HCT116 (cell line): ENCODE measurements around the gene SOX2. TPM values are rescaled to one million over a fixed set of nuclear protein-coding genes. Genes with fewer than 3 reads are reported as not detected.

Experiments
- ATAC-seq: fragments of 200-7000 bp; cut with Tn5 transposase; 2 replicates; pipeline ENCODE4 v1.9.1; 2020; ENCODE audit warnings: mild to moderate bottlenecking, moderate library complexity
- BruUV-seq: library from RNA; stranded (reverse); fragments of 400-500 nt; replicated peaks from 2 replicates; lab custom pipeline; 2021; lab: Mats Ljungman, UMichigan
- CTCF ChIA-PET: fragments of 300-600 bp; sonication (Branson Sonifier 250); formaldehyde crosslinking; loops from one replicate; lab custom pipeline; 2021; ENCODE audit warnings: antibody characterized with exemption; lab: Charles Lee
- POLR2A ChIA-PET: fragments of 300-600, 350-600 bp; sonication (Branson Sonifier 250); formaldehyde crosslinking; loops from one replicate; lab custom pipeline; 2021; ENCODE audit warnings: antibody characterized with exemption; lab: Charles Lee
- RAD21 ChIA-PET, 2 experiments: fragments of 300-600 bp; sonication (Branson Sonifier 250); formaldehyde crosslinking; loops; one replicate each; lab custom pipeline; 2023; ENCODE audit warnings: low total read pairs in 2 of 2; ENCODE audit not compliant: uncharacterized antibody in 2 of 2, unreplicated experiment in 2 of 2, low non-redundant PET in 1 of 2; lab: Charles Lee
- DNase-seq: peaks from one replicate; pipeline ENCODE4 v3.0.0-alpha.2; 2010; ENCODE audit warnings: low read depth, low spot score
- H2AFZ ChIP-seq: fragments of 200-600 bp; shearing (Covaris generic), sonication (generic); 2 replicates; pipeline ENCODE4 v1.6.1; 2017; ENCODE audit warnings: low read depth, mixed run types, mixed read lengths, antibody characterized with exemption, low read length; ENCODE audit not compliant: poor library complexity, severe bottlenecking
- H3K27ac ChIP-seq: 2 replicates; pipeline ENCODE4 v1.5.1; 2012; ENCODE audit warnings: low read depth, low read length
- H3K27me3 ChIP-seq: fragments of 200-600 bp; sonication (generic); 2 replicates; pipeline ENCODE4 v1.6.1; 2016; ENCODE audit warnings: mixed run types, low read length, mixed read lengths; ENCODE audit not compliant: insufficient read depth
- H3K36me3 ChIP-seq, 2 experiments: fragments of 200-500 bp in 1 of 2; fragments of 200-600 bp in 1 of 2; sonication (Bioruptor generic) in 1 of 2; sonication (generic) in 1 of 2; 2 replicates each; pipeline versions ENCODE4 v1.5.1 to v1.6.1; 2014 to 2016; ENCODE audit warnings: low read length in 2 of 2, inconsistent platforms in 1 of 2, mixed read lengths in 1 of 2, mixed run types in 1 of 2; ENCODE audit not compliant: insufficient read depth in 2 of 2, control insufficient read depth in 1 of 2
- H3K4me1 ChIP-seq, 2 experiments: fragments of 200-600 bp in 1 of 2; sonication (generic) in 1 of 2; 2 replicates each; pipeline versions ENCODE4 v1.5.1 to v1.6.1; 2012 to 2017; ENCODE audit warnings: low read length in 2 of 2, inconsistent platforms in 1 of 2, mild to moderate bottlenecking in 1 of 2, mixed read lengths in 1 of 2, mixed run types in 1 of 2, moderate library complexity in 1 of 2; ENCODE audit not compliant: insufficient read depth in 2 of 2, control insufficient read depth in 1 of 2
- H3K4me2 ChIP-seq: fragments of 200-600 bp; sonication (generic); 2 replicates; pipeline ENCODE4 v1.6.1; 2017; ENCODE audit warnings: mixed run types, low read length, mixed read lengths
- H3K4me3 ChIP-seq, 2 experiments: fragments of 200-600 bp in 1 of 2; sonication (generic) in 1 of 2; replicated peaks in 1 of 2; 2 replicates each; pipeline ENCODE4 v1.5.1; 2011 to 2016; ENCODE audit warnings: low read length in 2 of 2, control low read depth in 1 of 2, low read depth in 1 of 2, mild to moderate bottlenecking in 1 of 2, mixed read lengths in 1 of 2, mixed run types in 1 of 2
- H3K79me2 ChIP-seq: fragments of 200-600 bp; sonication (generic); 2 replicates; pipeline ENCODE4 v1.6.1; 2017; ENCODE audit warnings: mild to moderate bottlenecking, mixed run types, low read length, moderate library complexity, mixed read lengths; ENCODE audit not compliant: insufficient read depth
- H3K9ac ChIP-seq: fragments of 200-600 bp; sonication (generic); 2 replicates; pipeline ENCODE4 v1.6.1; 2016; ENCODE audit warnings: low read length, mixed read lengths
- H3K9me2 ChIP-seq: fragments of 200-600 bp; sonication (generic), shearing (Covaris generic); 2 replicates; pipeline ENCODE4 v1.6.1; 2017; ENCODE audit warnings: mixed run types, mild to moderate bottlenecking, moderate library complexity; ENCODE audit not compliant: insufficient read depth
- H3K9me3 ChIP-seq, 2 experiments: fragments of 200-500 bp in 1 of 2; fragments of 200-600 bp in 1 of 2; sonication (Bioruptor generic) in 1 of 2; sonication (generic) in 1 of 2; 2 replicates each; pipeline ENCODE4 v1.6.1; 2014 to 2017; ENCODE audit warnings: low read length in 2 of 2, mixed read lengths in 2 of 2, inconsistent platforms in 1 of 2, low read depth in 1 of 2, mild to moderate bottlenecking in 1 of 2, mixed run types in 1 of 2, moderate library complexity in 1 of 2; ENCODE audit not compliant: control insufficient read depth in 1 of 2, insufficient read depth in 1 of 2
- H4K20me1 ChIP-seq: fragments of 200-600 bp; sonication (generic), shearing (Covaris generic); 2 replicates; pipeline ENCODE4 v1.6.1; 2017; ENCODE audit warnings: mixed run types, mild to moderate bottlenecking, moderate library complexity; ENCODE audit not compliant: insufficient read depth
- CBX3 ChIP-seq: IDR thresholded peaks from 2 replicates; pipeline ENCODE4 v1.6.1; 2012; ENCODE audit warnings: low read depth
- CEBPB ChIP-seq: IDR thresholded peaks from 2 replicates; pipeline ENCODE4 v1.6.1; 2012; ENCODE audit warnings: low read depth
- EGR1 ChIP-seq: IDR thresholded peaks from 2 replicates; pipeline ENCODE4 v1.6.1; 2012; ENCODE audit warnings: low read depth
- ELF1 ChIP-seq: IDR thresholded peaks from 2 replicates; pipeline ENCODE4 v1.6.1; 2012; ENCODE audit warnings: low read depth, borderline replicate concordance
- EZH2 ChIP-seq: fragments of 200-600 bp; sonication (generic); IDR thresholded peaks from 2 replicates; pipeline ENCODE4 v1.6.1; 2017; ENCODE audit warnings: antibody characterized with exemption, mixed run types
- FOSL1 ChIP-seq: IDR thresholded peaks from 2 replicates; pipeline ENCODE4 v1.6.1; 2012; ENCODE audit warnings: low read depth
- POLR2A ChIP-seq: IDR thresholded peaks from 2 replicates; pipeline ENCODE4 v1.7.0; 2011; ENCODE audit warnings: borderline replicate concordance; ENCODE audit not compliant: insufficient read depth, insufficient read length; ENCODE audit errors: extremely low read depth
- POLR2AphosphoS5 ChIP-seq: IDR thresholded peaks from 2 replicates; pipeline ENCODE4 v1.6.1; 2011; ENCODE audit warnings: mild to moderate bottlenecking, low read depth, low read length, moderate library complexity
- RAD21 ChIP-seq: IDR thresholded peaks from 2 replicates; pipeline ENCODE4 v1.6.1; 2012; ENCODE audit warnings: low read depth, mild to moderate bottlenecking
- SP1 ChIP-seq: IDR thresholded peaks from 2 replicates; pipeline ENCODE4 v1.6.1; 2012; ENCODE audit warnings: low read depth
- TCF7L2 ChIP-seq: IDR thresholded peaks from 2 replicates; pipeline ENCODE4 v1.7.0; 2011; ENCODE audit warnings: borderline replicate concordance, inconsistent platforms; ENCODE audit not compliant: insufficient read depth, insufficient read length; ENCODE audit errors: extremely low read depth
- intact Hi-C: fragments of 100-400 bp; cut with micrococcal nuclease; formaldehyde crosslinking; loops from 2 replicates; pipeline ENCODE4 v1.10.0; 2022
- total RNA-seq: library from RNA; stranded (reverse); gene quantifications from one replicate; pipeline ENCODE4 v1.2.1, GENCODE V29; 2021; ENCODE audit not compliant: unreplicated experiment
- TF ChIP-seq, protein P1 (sequence below): IDR thresholded peaks from 2 replicates; pipeline ENCODE4 v1.6.1; 2011; ENCODE audit warnings: mild to moderate bottlenecking, low read length, moderate library complexity; ENCODE audit not compliant: insufficient replicate concordance; ENCODE audit errors: extremely low read depth
- TF ChIP-seq, protein P2 (sequence below): IDR thresholded peaks from 2 replicates; pipeline ENCODE4 v1.6.1; 2012
- TF ChIP-seq, protein P3 (sequence below): IDR thresholded peaks from 2 replicates; pipeline ENCODE4 v1.6.1; 2012

The SOX2 gene
- total RNA-seq, 1 experiment from 2014 or later: 0.15 TPM

DNA sequence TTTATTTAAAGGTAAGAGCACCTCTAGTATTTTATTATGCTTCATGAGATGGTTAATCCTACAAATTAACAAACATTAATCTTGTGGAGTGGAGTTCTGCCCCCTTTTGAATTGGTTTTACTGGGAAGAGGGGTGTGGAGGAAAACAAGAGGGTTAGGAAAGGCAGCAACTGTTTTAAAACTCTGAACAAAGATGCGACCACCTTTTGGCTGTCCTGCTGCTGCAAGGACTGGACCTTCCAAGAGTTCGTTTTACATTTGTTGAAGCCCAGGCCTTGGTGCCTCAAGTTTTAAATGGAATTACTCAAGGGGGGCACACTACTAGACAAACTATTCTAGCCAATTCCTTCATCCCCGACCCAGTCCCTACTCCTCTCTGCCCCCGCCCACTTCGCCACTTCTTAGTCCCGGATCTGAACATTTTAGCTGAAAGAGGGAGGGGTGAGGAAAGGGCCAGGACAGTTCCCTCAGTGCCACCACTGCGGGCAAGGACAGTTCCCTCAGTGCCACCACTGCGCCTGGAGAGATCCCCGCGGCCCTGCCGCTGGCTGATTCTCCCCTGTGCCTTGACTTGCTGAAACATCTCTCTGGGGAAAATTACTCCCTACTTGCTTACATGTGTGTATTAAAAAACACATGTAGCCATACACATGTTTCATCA, 11.2 kb downstream of the SOX2 start:
- Histone ChIP-seq H3K4me3 (no peak overlapping the region), H2AFZ (no peak overlapping the region), H3K4me1 (no peaks in the 10 kb centered on the region), H3K27me3 (no peaks in the 10 kb centered on the region), H4K20me1 (no peaks in the 10 kb centered on the region), H3K9me2 (no peaks in the 10 kb centered on the region), H3K4me2 (no peak overlapping the region), H3K79me2 (no peaks in the 10 kb centered on the region), H3K9ac (no peak overlapping the region), H3K27ac (no peak overlapping the region), H3K36me3 (no peaks in the 10 kb centered on the region), H3K9me3 (no peaks in the 10 kb centered on the region)
- ATAC-seq: no peak
- RAD21 ChIA-PET: no interaction called here
- intact Hi-C loops: no loop called here
- CTCF ChIA-PET: no interaction called here
- DNase-seq: no peak
- TF ChIP-seq ELF1 (no peak), SP1 (no peak), CBX3 (no peak), TCF7L2 (no peak), POLR2AphosphoS5 (no peak), POLR2A (no peak), EGR1 (no peak), EZH2 (no peak), FOSL1 (no peak), CEBPB (no peak), RAD21 (no peak)
- TF ChIP-seq, protein P1, sequence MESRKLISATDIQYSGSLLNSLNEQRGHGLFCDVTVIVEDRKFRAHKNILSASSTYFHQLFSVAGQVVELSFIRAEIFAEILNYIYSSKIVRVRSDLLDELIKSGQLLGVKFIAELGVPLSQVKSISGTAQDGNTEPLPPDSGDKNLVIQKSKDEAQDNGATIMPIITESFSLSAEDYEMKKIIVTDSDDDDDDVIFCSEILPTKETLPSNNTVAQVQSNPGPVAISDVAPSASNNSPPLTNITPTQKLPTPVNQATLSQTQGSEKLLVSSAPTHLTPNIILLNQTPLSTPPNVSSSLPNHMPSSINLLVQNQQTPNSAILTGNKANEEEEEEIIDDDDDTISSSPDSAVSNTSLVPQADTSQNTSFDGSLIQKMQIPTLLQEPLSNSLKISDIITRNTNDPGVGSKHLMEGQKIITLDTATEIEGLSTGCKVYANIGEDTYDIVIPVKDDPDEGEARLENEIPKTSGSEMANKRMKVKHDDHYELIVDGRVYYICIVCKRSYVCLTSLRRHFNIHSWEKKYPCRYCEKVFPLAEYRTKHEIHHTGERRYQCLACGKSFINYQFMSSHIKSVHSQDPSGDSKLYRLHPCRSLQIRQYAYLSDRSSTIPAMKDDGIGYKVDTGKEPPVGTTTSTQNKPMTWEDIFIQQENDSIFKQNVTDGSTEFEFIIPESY: no peak
- TF ChIP-seq, protein P2, sequence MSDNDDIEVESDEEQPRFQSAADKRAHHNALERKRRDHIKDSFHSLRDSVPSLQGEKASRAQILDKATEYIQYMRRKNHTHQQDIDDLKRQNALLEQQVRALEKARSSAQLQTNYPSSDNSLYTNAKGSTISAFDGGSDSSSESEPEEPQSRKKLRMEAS: no peak
- TF ChIP-seq, protein P3, sequence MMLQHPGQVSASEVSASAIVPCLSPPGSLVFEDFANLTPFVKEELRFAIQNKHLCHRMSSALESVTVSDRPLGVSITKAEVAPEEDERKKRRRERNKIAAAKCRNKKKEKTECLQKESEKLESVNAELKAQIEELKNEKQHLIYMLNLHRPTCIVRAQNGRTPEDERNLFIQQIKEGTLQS: no peak
- POLR2A ChIA-PET: no interaction called here
- BruUV-seq: no TSS peak
